HG03103 (cell line): ENCODE measurements around the gene SLC23A3.
"Not testable (repeated sequence)": the region's sequence is repeated elsewhere in the genome, so short reads cannot be mapped to it uniquely, and the experiment has no call there.

Experiments used
- ATAC-seq: cut with Tn5 transposase; IDR thresholded peaks from one replicate; pipeline ENCODE4 v1.9.1; 2021; ENCODE audit warnings: low read depth; ENCODE audit not compliant: unreplicated experiment

Gene SLC23A3

DNA sequence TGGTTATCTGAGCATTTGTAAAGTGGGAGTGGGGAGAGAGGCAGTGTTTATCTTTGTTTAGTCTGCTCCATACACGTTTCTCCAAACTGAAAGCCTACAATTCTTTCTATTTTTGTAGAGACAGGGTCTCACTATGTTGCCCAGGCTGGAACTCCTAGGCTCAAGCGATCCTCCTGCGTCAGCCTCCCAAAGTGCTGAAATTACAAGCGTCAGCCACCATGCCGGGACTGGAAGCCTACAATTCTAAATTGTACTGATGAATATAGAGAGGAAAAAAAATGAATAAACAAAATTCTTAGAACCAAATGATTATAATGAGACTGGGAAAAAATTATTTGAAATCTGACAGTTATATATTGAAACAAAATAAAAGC is 35.3 kb upstream of the SLC23A3 start:
- no peak for ATAC-seq

DNA sequence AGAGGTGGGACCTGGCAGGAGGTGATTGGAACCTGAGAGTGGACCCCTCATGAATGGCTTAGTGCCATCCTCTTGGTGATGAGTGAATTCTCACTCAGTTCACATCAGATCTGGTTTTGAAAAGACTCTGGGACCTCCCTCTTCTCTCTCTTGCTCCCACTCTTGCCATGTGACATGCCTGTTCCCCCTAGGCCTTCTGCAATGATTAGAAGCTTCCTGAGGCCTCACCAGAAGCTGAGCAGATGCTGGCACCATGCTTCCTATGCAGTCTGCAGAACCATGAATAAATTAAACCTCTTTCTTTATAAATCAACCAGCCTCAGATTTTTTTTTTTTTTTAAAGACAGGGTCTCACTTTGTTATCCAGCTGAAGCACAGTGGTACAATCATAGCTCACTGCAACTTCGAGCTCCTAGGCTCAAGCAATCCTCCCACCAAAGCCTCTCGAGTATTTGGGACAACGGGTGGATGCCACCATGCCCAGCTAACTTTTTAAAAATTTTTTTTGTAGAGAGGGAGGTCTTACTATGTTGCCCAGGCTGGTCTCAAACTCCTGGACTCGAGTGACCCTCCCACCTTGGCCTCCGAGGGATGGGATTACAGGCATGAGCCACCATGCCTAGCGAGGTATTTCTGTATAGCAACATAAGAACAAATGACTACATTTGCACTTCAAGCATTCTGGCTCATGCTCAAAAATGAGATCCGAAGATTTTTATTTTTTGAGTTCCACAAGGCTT is 34.8 kb upstream of the SLC23A3 start:
- no peak for ATAC-seq

DNA sequence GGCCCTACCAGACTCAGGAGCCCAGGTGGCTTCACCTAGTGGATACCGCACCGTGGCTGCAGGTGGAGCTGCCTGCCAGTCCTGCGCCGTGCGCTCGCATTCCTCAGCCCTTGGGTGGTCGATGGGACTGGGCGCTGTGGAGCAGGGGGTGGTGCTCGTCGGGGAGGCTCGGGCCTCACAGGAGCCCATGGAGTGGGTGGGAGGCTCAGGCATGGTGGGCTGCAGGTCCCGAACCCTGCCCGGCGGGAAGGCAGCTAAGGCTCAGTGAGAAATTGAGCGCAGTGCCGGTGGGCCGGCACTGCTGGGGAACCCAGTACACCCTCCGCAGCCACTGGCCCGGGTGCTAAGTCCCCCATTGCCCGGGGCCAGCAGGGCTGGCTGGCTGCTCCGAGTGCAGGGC is 31.5 kb upstream of the SLC23A3 start:
- not testable (repeated sequence) for ATAC-seq

DNA sequence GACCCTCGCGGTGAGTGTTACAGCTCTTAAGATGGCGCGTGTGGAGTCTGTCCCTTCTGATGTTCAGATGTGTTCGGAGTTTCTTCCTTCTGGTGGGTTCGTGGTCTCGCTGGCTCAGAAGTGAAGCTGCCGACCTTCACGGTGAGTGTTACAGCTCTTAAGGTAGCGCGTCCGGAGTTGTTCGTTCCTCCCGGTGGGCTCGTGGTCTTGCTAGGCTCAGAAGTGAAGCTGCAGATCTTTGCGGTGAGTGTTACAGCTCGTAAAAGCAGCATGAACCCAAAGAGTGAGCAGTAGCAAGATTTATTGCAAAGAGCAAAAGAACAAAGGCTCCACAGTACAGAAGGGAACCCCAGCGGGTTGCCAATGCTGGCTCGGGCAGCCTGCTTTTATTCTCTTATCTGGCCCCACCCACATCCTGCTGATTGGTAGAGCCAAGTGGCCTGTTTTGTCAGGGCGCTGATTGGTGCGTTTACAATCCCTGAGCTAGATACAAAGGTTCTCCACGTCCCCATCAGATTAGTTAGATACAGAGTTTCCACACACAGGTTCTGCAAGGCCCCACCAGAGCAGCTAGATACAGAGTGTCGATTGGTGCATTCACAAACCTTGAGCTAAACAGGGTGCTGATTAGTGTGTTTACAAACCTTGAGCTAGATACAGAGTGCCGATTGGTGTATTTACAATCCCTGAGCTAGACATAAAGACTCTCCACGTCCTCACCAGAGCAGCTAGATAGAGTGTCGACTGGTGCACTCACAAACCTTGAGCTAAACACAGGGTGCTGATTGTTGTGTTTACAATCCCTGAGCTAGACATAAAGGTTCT is 30.9 kb upstream of the SLC23A3 start:
- ATAC-seq: not testable (repeated sequence)

DNA sequence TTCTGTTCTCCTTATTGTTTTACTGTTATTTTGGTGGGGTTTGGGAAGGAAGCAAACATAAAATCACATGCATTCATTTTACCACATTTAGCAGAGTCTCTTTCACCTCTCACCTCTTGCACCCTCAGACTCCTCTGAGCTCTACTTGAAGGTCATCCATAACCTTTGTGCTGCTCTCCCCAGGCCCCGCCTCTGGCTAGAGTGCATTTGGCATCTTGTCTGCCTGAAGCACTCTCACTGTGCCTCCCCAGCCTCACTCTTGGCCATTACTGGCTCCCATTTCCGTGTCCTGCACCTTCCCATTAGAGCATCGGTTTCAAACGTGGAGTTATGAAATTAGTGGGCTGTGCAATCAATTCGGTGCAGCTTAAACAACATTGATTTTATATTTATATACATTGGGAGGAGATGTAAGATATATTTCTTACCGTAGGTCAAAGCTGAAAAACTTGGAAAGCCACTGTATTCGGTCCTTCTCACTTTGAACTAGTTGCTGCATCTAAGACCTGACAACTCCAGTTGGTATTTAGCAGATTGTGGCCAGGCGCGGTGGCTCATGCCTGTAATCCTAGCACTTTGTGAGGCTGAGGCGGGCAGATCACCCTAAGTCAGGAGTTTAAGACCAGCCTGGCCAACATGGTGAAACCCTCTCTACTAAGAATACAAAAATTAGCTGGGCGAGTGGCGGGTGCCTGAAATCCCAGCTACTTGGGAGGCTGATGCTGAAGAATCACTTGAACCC is 29.8 kb upstream of the SLC23A3 start:
- no peak for ATAC-seq

DNA sequence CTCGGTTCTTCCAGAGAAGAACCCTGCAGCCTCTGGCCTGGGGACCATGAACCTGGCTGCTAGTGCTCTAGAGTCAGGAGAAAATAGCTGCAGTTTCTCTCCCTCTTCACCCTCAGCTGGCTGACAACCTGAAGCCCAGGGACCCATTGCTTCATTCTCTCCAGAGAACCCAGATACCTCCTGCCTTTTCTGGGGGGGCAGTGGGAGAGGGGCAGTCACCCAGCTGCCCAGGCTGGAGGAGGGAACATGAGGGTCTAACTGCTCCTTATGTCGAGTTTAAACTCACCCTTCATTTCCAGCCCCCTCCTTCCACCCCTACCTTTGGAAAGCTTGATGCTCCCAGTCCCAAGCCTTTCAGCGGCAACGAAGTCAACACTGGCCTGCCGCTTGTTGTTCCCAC is 29.1 kb upstream of the SLC23A3 start:
- ATAC-seq: no peak

DNA sequence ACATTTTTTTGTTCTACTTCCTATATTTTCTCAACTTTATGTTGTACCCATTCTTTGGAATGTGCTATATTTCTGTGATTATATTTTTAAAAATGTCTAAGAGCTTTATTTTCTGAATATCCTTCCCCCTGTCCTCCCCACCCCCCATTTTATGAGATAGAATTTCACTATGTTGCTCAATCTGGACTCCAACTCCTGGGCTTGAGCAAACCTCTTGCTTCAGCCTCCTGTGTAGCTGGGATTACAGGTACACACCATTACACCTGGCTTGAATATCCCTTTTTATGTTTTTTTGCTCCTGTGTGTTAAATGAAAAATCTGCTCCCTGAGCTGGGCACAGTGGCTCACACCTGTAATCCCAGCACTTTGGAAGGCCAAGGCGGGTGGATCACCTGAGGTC is 27.6 kb upstream of the SLC23A3 start:
- no peak for ATAC-seq

DNA sequence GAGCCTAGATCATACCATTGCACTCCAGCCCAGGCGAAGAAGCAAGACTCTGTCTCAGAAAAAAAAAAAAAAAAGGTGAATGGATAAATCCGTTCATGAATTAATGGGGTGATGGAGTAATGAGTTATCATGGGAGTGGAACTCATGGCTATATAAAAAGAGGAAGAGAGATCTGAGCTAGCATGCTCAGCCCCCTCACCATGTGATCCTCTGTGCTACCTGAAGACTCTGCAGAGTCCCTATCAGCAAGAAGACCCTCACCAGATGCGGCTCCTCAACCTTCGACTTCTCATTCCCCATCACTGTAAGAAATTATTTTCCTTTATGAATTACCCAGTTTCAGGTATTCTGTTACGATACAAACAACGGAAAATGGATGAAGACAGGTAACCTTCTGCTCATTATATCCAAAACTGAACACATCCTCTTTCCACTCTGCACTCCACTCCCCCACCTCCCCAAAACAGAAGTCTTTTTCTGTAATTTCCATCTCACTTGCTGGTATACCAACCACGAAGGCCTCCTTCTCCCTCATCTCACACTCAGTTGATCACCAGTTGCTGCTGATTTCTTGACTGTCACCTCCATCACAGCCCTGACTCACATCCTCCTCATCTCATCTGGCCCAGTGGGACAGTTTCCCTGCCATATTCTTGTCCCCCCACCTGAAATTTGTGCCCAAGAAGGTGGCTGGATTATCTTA is 17.1 kb upstream of the SLC23A3 start:
- ATAC-seq: no peak

DNA sequence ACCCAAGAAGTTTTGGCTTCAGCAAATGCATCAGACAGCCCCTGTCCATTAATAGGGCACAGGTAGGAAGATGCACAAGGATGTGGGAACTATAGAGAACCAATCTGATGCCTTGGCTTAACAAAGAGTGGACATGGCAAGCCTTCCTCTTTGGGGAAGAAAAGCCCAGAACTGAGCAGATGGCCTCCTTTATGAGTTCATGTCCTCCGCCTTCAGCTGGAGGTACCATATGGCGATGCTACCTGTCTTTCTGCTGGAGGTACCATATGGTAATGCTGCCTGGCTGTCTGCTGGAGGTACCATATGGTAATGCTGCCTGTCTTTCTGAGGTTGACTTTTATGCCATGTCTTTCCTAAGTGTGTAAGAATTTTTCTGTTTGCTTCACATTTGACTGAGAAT is 14.3 kb upstream of the SLC23A3 start:
- no peak for ATAC-seq

DNA sequence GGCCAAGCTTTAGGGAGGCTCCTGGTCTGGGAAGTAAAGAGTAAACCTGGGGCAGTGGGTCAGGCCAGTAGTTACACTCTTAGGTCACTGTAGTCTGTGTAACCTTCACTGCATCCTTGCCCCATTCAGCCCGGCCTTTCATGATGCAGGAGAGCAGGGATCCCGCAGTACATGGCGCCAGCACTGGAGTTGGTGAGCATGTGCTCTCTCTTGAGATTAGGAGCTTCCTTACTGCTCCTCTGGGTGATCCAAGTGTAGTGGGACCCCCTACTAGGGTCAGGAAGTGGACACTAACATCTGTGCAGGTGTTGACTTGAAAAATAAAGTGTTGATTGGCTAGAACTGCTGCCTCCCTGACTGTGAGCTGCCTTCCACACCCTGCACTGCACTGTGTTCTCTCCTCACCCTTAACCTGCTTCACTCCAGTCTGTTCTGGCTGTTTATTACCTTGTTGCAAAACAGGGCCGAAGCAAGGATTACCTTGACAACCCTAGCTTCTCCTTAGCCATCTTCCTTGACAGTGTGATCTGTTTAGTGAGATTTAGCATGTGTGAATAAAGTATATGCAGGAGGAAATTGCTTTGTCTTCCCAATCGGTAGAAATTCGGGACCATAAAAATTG is 13.4 kb upstream of the SLC23A3 start:
- ATAC-seq: no peak

DNA sequence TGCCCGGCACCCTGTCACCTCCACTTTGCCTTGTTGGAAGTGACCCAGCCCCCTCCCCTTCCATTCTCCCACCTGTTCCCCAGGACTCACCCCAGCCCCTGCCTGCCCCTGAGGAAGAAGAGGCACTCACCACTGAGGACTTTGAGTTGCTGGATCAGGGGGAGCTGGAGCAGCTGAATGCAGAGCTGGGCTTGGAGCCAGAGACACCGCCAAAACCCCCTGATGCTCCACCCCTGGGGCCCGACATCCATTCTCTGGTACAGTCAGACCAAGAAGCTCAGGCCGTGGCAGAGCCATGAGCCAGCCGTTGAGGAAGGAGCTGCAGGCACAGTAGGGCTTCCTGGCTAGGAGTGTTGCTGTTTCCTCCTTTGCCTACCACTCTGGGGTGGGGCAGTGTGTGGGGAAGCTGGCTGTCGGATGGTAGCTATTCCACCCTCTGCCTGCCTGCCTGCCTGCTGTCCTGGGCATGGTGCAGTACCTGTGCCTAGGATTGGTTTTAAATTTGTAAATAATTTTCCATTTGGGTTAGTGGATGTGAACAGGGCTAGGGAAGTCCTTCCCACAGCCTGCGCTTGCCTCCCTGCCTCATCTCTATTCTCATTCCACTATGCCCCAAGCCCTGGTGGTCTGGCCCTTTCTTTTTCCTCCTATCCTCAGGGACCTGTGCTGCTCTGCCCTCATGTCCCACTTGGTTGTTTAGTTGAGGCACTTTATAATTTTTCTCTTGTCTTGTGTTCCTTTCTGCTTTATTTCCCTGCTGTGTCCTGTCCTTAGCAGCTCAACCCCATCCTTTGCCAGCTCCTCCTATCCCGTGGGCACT is 12.7 kb upstream of the SLC23A3 start:
- no peak for ATAC-seq

DNA sequence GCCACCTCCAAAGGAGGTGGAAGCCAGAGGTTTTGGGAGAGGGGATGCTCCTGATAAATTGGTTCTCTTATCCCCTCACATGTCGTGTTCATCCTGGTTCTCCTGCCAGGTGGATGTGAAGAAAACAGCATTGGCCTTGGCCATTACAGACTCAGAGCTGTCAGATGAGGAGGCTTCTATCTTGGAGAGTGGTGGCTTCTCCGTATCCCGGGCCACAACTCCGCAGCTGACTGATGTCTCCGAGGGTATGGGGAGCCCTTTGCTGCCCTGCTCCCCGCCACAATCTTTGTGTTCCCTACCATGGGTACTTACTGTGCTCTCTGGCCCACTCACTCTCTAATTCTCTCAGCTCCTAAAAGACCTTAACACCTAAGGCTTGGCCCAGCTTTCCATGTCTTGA is 11.7 kb upstream of the SLC23A3 start:
- ATAC-seq: no peak

DNA sequence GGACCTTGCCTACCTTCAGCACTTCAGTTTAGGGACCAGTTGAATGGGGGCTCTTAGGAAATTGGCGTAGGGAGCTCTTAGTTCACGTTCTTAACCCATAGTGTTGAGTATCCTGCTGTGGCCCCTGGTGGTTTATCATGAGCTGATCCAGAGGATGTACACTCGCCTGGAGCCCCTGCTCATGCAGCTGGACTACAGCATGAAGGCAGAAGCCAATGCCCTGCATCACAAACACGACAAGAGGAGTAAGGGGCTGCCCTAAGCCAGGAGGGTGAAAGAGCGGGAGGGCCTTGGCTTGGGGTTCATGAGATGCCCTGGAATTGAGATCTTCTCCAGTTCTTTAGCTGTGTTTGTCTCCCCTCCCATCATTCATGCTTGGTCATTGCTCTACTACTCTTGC is 11.1 kb upstream of the SLC23A3 start:
- ATAC-seq: no peak

DNA sequence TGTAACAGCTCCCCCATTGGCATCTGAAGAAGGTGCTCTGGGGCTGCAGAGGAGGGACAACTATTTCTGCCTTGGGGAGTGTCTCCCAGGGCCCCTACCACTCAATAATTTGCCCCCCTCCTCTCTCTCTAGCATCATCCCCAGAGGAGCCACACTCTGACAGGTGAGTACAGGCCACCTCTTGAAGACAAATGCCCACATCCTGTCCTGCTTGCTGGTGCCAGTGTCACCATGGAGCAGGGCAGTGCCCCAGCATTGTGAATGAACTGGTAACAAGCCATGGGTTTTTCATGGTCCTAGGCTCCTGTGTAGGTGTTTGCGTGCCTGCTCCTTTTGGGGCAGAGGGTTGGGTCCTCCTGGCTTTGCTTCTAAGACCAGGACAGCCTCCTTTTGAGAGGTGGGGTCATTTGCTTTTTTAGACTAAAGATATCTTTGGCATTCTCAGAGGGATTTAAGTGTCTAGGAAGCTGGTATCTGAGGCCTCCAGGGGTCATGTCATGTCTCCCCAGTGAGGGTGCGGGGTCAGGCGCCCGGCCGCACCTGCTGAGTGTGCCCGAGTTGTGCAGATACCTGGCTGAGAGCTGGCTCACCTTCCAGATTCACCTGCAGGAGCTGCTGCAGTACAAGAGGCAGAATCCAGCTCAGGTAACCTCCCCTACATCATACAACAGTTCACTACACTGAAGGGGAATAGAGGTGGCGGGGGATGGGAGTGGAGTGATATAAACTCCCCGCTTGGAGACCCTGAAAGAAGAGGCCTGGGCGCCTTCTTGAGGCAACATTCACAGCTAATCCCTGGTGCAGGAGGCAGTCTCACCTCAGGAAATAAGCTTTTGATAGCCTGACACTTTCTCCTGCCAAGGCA is 10.0 kb upstream of the SLC23A3 start:
- ATAC-seq: no peak

DNA sequence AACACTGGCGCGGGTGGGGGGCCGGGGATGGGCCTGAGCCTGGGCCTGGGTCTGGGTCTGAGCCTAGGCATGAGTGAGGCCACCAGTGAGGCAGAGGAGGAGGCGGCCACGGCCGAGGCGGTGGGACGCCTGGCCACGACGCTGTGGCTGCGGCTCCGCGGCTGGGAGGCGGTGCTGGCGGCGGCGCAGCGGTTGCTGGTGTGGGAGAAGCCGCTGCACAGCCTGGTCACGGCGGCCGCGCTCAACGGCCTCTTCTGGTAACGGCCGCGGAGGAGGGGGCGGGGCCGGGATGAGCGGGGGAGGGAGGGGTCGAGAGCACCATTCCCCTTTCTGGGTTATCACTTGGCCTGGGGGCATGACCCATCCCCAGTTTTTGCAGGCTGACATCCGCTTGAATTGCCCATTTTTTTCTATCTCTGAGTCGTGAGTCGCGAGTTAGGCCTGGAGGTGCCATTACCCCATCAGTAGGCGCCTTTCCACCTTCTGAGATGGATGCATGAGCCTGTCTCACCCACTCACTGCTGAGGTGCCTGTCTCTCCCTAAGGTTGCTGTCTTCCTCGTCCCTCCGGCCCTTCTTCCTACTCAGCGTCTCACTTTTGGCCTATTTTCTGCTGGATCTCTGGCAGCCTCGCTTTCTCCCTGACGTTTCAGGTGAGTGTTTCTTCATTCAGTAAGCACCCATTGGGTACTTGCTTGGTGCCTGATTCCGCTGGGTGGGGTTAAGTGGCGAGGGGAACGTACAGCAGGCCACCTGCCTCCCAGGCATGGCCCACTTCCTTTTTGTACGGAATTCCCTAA is 8.7 kb upstream of the SLC23A3 start:
- peak; percentile 19 for ATAC-seq

DNA sequence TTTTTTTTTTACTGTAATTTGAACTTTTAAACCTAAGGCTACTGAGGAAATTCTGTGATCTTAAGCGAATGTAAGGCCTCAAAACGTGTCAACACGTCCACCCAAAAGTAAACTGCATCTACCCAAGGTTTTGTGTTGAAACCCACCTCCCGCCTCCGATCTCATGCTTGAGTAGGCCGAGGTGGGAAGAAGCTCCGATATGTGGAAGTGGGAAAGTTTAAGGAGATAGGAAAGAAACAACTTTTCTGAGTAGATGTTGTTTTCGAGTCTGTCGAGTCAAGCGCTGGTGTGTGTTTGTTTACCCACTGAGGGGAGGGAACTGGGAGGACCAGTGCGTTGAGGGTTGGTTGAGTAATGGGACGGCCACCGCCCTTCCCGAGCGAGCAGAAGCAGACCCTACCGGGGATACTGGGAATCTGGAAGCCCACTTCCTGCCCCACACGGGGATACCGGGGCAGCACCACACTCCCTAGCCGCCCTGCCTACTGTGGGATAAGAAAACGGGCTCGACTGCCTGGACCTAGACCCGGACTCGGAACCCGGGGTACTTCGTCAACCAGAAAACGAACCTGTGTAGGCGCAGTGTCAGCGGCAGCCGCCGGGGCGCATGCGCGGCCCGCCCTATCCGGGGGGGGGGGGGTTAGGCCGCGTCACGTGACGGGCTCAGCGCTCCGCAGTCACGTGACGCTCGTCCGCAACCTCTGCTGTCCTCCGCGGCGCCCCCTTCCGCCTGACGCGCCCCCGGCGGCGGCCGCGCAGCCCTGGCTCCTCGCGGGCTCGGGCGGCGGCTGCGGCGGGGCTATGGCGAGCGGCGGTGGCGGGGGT is 7.9 kb upstream of the SLC23A3 start, which contains the start of gene RETREG2:
TSS of gene RETREG2 (plus strand) at position 724 of the 825 bp plus-strand sequence. CDS start at position 802, 78 bp downstream.
- peak; percentile 33 for ATAC-seq
